Neural progenitor cell (in vitro differentiated cells): Measurements from ENCODE around the gene CENPP.

Experiments used
- EZH2 ChIP-seq: fragments of 200-600 bp; sonication (generic); IDR thresholded peaks from 2 replicates; pipeline ENCODE4 v1.6.1; 2017; ENCODE audit warnings: antibody characterized with exemption, mild to moderate bottlenecking, moderate library complexity
- EZH2phosphoT487 ChIP-seq: fragments of 200-600 bp; sonication (generic); IDR thresholded peaks from 2 replicates; pipeline ENCODE4 v1.6.1; 2017; ENCODE audit warnings: antibody characterized with exemption
- TF ChIP-seq, protein P1 (sequence below): fragments of 200-600 bp; sonication (generic); IDR thresholded peaks from 2 replicates; pipeline ENCODE4 v1.5.1; 2017; ENCODE audit warnings: antibody characterized with exemption, mild to moderate bottlenecking

DNA sequence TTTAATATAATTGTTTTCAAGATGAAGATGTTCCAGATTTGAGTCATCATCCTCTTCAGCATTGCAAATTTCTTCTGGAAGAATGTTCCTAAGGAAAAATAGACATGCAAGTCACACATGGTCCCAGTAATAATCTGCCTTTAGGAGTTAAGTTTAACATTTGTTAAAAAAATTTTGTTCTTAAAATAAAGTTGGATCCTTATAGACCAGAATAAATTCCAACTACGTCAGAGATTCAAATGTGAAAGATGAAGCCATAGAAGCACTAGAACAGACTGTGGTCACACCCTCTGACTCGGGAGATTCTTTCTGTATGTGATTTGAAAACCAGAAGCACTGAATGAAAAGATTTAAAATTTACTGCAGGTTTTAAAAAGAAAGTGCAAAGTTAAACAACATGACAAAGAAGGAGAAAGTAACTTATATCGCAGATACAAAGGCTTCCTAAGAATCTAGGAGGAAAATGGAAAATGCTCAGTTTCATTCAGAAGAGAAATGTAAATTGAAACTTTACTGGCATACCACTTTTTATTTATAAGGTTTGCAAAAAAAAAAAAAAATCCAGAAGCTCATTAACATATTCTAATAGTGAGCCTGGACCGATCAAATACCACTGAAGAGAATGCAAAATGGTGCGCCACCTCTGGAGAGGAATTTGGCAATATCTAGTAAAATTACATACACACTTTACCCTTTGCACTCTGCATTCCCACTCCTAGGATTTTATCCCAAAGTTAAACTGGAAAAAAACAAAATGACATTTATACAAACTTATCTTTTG is 170.8 kb downstream of the CENPP start:
- TF ChIP-seq, protein P1, sequence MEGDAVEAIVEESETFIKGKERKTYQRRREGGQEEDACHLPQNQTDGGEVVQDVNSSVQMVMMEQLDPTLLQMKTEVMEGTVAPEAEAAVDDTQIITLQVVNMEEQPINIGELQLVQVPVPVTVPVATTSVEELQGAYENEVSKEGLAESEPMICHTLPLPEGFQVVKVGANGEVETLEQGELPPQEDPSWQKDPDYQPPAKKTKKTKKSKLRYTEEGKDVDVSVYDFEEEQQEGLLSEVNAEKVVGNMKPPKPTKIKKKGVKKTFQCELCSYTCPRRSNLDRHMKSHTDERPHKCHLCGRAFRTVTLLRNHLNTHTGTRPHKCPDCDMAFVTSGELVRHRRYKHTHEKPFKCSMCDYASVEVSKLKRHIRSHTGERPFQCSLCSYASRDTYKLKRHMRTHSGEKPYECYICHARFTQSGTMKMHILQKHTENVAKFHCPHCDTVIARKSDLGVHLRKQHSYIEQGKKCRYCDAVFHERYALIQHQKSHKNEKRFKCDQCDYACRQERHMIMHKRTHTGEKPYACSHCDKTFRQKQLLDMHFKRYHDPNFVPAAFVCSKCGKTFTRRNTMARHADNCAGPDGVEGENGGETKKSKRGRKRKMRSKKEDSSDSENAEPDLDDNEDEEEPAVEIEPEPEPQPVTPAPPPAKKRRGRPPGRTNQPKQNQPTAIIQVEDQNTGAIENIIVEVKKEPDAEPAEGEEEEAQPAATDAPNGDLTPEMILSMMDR: no peak
- TF ChIP-seq EZH2 (no peak), EZH2phosphoT487 (no peak)
